ENCODE results near the gene ANO7.

- no peak for TF ChIP-seq CTCF (IDR thresholded peaks at IDR 0.05; ENCODE audit: low read depth, low read length, poor library complexity, severe bottlenecking)
- no peak for TF ChIP-seq EZH2phosphoT487 (IDR thresholded peaks at IDR 0.05; ENCODE audit: borderline replicate concordance, low read length)
Measured at GRCh38 chr2:241173557-241173956, 14.9 kb upstream of the ANO7 start.

Data from DOHH2 (cell line).